SK-N-SH treated with all-trans-retinoic acid at 6 μM for 48 hours (cell line): Measurements from ENCODE around the gene GRIK2.

Experiments used
- ARNTL ChIP-seq: fragments of 450-650 bp; formaldehyde crosslinking; IDR thresholded peaks from 2 replicates; pipeline ENCODE4 v1.5.0; 2020; ENCODE audit warnings: low read depth, mild to moderate bottlenecking, moderate library complexity, borderline replicate concordance
- PATZ1 ChIP-seq: fragments of 250-450 bp; sonication (Bioruptor Pico); IDR thresholded peaks from 2 replicates; pipeline ENCODE4 v1.8.0; 2020; ENCODE audit warnings: mild to moderate bottlenecking, moderate library complexity, borderline replicate concordance
- TOX ChIP-seq: fragments of 250-450 bp; sonication (Bioruptor Pico); IDR thresholded peaks from 2 replicates; pipeline ENCODE4 v1.8.0; 2021; ENCODE audit warnings: mild to moderate bottlenecking, moderate library complexity, borderline replicate concordance
- ZFP3 ChIP-seq: fragments of 250-450 bp; sonication (Bioruptor Pico); IDR thresholded peaks from 2 replicates; pipeline ENCODE4 v1.5.0; 2020; ENCODE audit warnings: mild to moderate bottlenecking, moderate library complexity

- TF ChIP-seq PATZ1 = no peak
- TF ChIP-seq TOX = no peak
- TF ChIP-seq ZFP3 (CRISPR knock-in tag) = no peak
- no peak for TF ChIP-seq ARNTL (CRISPR knock-in tag)
Observed at GRCh38 chr6:101527467-101527866, 134.0 kb downstream of the GRIK2 start.
